GM12874 (cell line): ENCODE data around the gene MX1.

Experiments
- TF ChIP-seq, protein P1 (sequence below): IDR thresholded peaks from 2 replicates; pipeline ENCODE4 v1.5.1; 2011; ENCODE audit warnings: low read depth, mild to moderate bottlenecking, control low read depth, low read length, moderate library complexity; ENCODE audit not compliant: insufficient read depth

The MX1 gene

GRCh38 chr21:41490330-41490729, 64.3 kb downstream of the MX1 start:
- TF ChIP-seq, protein P1, sequence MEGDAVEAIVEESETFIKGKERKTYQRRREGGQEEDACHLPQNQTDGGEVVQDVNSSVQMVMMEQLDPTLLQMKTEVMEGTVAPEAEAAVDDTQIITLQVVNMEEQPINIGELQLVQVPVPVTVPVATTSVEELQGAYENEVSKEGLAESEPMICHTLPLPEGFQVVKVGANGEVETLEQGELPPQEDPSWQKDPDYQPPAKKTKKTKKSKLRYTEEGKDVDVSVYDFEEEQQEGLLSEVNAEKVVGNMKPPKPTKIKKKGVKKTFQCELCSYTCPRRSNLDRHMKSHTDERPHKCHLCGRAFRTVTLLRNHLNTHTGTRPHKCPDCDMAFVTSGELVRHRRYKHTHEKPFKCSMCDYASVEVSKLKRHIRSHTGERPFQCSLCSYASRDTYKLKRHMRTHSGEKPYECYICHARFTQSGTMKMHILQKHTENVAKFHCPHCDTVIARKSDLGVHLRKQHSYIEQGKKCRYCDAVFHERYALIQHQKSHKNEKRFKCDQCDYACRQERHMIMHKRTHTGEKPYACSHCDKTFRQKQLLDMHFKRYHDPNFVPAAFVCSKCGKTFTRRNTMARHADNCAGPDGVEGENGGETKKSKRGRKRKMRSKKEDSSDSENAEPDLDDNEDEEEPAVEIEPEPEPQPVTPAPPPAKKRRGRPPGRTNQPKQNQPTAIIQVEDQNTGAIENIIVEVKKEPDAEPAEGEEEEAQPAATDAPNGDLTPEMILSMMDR, result no peak

GRCh38 chr21:41491412-41491811, 65.4 kb downstream of the MX1 start:
- TF ChIP-seq, protein P1, result no peak

- TF ChIP-seq, protein P1, result no peak
These were observed 68.2 kb downstream of the MX1 start for GRCh38 chr21:41494242-41494641.

DNA sequence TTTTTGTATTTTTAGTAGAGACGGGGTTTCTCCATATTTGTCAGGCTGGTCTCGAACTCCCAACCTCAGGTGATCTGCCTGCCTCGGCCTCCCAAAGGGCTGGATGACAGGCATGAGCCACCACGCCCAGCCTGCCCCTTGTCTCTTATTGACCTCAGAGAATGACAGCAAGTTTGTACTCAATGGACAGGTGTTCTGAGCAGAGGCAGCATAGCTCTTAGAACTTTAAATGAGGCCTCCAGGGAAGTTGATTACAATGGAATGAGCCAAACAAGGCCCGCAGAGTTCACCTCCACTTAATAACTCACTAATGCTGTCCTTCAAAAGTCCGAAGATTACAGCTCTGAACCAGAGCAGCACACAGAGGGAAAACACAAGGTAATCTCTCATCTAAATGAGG, 71.0 kb downstream of the MX1 start:
- TF ChIP-seq, protein P1, result no peak

GRCh38 chr21:41497788-41498187, 71.7 kb downstream of the MX1 start:
- TF ChIP-seq, protein P1, result no peak

DNA sequence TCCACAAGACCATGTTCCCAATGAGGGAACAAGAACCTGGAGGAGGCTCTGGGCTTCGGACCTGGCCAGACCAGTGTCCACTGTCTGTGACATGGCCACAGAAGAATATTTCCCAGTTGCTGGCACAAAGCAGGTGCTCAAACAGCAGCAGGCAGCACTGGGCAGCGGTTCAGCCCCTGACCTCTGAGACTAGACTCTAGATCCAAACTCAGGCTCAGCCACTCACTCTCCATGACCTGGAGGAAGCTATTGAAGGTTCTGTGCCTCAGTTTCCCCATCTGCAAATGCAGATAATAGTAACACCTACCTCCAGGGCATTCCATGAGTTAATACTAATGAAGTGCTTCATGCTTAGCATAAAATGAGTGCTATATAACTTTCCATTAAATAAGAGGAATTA, 73.9 kb downstream of the MX1 start:
- TF ChIP-seq, protein P1, result no peak

DNA sequence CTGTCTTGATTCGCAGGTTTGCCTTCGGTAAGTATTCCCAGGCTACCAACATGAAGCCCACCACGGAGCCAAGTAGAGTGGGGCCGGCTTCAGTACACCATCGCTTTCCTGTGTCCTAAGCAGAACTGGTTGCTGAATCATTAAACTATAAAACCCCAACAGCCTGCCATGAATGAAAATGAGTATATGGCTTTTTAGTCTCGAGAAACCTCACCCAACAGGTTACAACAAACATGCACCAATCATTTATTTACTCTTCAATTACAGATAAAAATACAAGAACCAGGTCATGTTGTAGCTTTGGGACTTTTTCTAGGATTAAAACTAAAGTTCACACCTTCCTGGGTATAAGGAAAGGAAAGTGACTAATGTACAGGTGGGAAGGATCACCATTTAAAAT, 74.3 kb downstream of the MX1 start:
- TF ChIP-seq, protein P1, result no peak

DNA sequence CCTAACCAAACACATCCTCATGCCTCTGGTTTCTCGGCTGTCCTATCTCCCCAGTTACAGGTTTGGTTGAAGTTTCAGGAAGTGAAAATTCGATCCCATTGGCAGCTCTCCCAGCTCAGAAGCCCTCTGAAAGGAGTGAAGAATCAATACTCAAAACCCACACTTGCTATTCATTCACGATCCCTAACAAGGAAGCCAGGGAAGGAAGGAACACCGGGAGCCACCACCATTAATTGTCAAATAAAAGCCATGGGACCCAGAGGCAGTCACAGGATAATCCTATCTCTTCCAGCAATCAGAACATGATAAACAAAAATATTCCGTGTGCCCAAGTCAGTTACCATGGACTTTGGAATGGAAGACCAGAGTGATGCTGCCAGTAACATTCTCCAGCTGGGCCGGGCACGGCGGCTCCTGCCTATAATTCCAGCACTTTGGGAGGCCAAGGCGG, 74.9 kb downstream of the MX1 start:
- TF ChIP-seq, protein P1, result no peak
